Effector memory CD8-positive, alpha-beta T cell (primary cell): ENCODE results near the gene PLCB1.
"Not testable (repeated sequence)": the region's sequence is repeated elsewhere in the genome, so short reads cannot be mapped to it uniquely, and the experiment has no call there.

ENCODE experiments used
- ATAC-seq: fragments of 150-1000 bp; cut with Tn5 transposase; replicated peaks from 2 replicates; pipeline ENCODE4 v1.10.0; 2021; ENCODE audit warnings: mild to moderate bottlenecking, moderate library complexity
- DNase-seq, 3 experiments: peaks; one replicate each; pipeline ENCODE4 v3.0.0; 2021
- H3K27ac Mint-ChIP-seq, 2 donors: one replicate each; pipeline ENCODE4 v1.8.0; 2022; ENCODE audit warnings: mild to moderate bottlenecking in 2 of 2, mixed read lengths in 2 of 2, moderate library complexity in 2 of 2
- H3K27me3 Mint-ChIP-seq, 2 donors: one replicate each; pipeline ENCODE4 v1.8.0; 2022; ENCODE audit warnings: mixed read lengths in 2 of 2
- H3K36me3 Mint-ChIP-seq: one replicate; pipeline ENCODE4 v1.8.0; 2022; ENCODE audit warnings: mild to moderate bottlenecking, moderate library complexity, mixed read lengths; ENCODE audit not compliant: insufficient read depth
- H3K4me1 Mint-ChIP-seq, 2 donors: one replicate each; pipeline ENCODE4 v1.8.0; 2022; ENCODE audit warnings: low read depth in 2 of 2, mixed read lengths in 2 of 2
- H3K4me3 Mint-ChIP-seq, 2 donors: one replicate each; pipeline ENCODE4 v1.8.0; 2022; ENCODE audit warnings: mild to moderate bottlenecking in 2 of 2, mixed read lengths in 2 of 2, moderate library complexity in 2 of 2
- H3K9me3 Mint-ChIP-seq, 2 donors: one replicate each; pipeline ENCODE4 v1.8.0; 2022; ENCODE audit warnings: mixed read lengths in 2 of 2

PLCB1 gene

GRCh38 chr20:8432435-8433148 is 300.5 kb downstream of the PLCB1 start:
- H3K27me3 Mint-ChIP-seq: no peaks in the 10 kb centered on the region
- no peak for ATAC-seq
- no peaks in the 10 kb centered on the region for H3K36me3 Mint-ChIP-seq
- no peak overlapping the region for H3K4me3 Mint-ChIP-seq
- no peak for DNase-seq
- H3K4me1 Mint-ChIP-seq: peaks cover 17 to 19% of the 10 kb centered on the region in 2 donors
- H3K9me3 Mint-ChIP-seq: no peaks in the 10 kb centered on the region
- no peak overlapping the region for H3K27ac Mint-ChIP-seq

DNA sequence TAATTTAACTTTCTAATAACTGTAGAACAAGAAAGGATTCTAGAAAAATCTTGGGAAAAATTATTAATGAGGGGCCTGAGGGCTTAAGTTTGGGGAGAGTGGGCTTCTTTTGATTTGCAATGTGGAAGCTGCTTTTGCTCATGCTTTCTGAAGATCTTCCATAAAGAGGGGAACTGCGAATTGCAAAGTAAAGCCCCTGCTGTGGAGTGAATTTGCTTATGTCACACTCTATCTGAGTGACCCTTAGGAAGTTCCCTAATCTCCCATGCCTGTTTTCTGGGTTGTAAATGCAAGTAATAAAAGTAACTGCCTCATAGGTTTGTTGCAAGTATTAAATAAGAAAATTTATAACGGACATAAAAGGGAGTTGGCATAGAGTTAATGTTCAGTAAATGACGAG is 301.2 kb downstream of the PLCB1 start:
- no peak overlapping the region for H3K27ac Mint-ChIP-seq
- ATAC-seq (no peak), DNase-seq (no peak)
- H3K4me1 Mint-ChIP-seq: peaks cover 16 to 18% of the 10 kb centered on the region in 2 donors
- no peaks in the 10 kb centered on the region for H3K36me3 Mint-ChIP-seq
- no peaks in the 10 kb centered on the region for H3K9me3 Mint-ChIP-seq
- H3K27me3 Mint-ChIP-seq: no peaks in the 10 kb centered on the region
- no peak overlapping the region for H3K4me3 Mint-ChIP-seq

- H3K4me3 Mint-ChIP-seq: no peak overlapping the region
Measured at GRCh38 chr20:8434326-8434876, 302.3 kb downstream of the PLCB1 start.

GRCh38 chr20:8435285-8436035 is 303.4 kb downstream of the PLCB1 start:
- ATAC-seq: no peak
- Mint-ChIP-seq H3K36me3 (no peaks in the 10 kb centered on the region), H3K9me3 (no peaks in the 10 kb centered on the region), H3K27me3 (no peaks in the 10 kb centered on the region), H3K27ac (no peak overlapping the region), H3K4me3 (no peak overlapping the region), H3K4me1 (no peaks in the 10 kb centered on the region)
- DNase-seq: no peak

More at GRCh38 chr20:8434326-8434876, 302.3 kb downstream of the PLCB1 start:
- DNase-seq (no peak), ATAC-seq (no peak)
- Mint-ChIP-seq H3K36me3 (no peaks in the 10 kb centered on the region), H3K4me1 (peaks cover 7% of the 10 kb centered on the region in 2 donors), H3K9me3 (no peaks in the 10 kb centered on the region), H3K27me3 (no peaks in the 10 kb centered on the region), H3K27ac (no peak overlapping the region)

GRCh38 chr20:8436938-8437337 is 304.9 kb downstream of the PLCB1 start:
- not testable (repeated sequence) for H3K27me3 Mint-ChIP-seq, H3K9me3 Mint-ChIP-seq, H3K36me3 Mint-ChIP-seq, DNase-seq, ATAC-seq, H3K4me1 Mint-ChIP-seq, H3K4me3 Mint-ChIP-seq, H3K27ac Mint-ChIP-seq

GRCh38 chr20:8438748-8439147 is 306.7 kb downstream of the PLCB1 start:
- Mint-ChIP-seq H3K9me3 (no peaks in the 10 kb centered on the region), H3K4me1 (no peaks in the 10 kb centered on the region), H3K27me3 (no peaks in the 10 kb centered on the region), H3K36me3 (no peaks in the 10 kb centered on the region), H3K27ac (no peak overlapping the region), H3K4me3 (no peak overlapping the region)
- DNase-seq: no peak
- ATAC-seq: no peak

DNA sequence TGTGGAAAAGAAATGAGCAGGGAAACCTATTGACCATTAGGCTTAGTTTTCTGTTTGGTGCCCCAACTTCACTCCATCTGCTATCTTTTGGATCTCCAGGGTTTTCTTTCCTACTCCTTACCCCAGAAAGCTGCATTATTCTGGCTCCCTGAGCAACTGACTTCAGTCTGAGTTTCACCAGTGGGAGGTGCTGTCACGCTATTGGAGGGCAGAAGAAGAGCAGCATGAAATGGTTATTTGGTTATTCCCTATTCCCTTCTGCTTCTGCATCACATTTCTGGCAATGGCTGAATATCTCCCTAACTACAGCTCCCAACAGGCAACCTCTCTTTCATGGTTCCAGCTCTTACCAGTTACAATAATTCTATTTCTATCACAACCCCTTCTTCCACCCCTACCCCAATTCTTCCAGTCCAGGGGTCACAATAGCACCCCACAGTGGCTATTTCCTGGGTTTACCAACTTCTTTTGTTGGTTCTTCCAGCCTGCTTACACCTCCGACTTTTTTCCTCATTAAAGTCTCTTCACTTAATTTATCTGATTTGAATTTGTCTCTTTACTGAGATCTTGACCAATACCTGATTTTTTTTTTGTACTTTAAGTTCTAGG is 311.5 kb downstream of the PLCB1 start:
- DNase-seq: no peak
- H3K4me3 Mint-ChIP-seq: no peak overlapping the region
- no peaks in the 10 kb centered on the region for H3K27me3 Mint-ChIP-seq
- no peaks in the 10 kb centered on the region for H3K9me3 Mint-ChIP-seq
- no peak for ATAC-seq
- no peak overlapping the region for H3K27ac Mint-ChIP-seq
- no peaks in the 10 kb centered on the region for H3K36me3 Mint-ChIP-seq
- H3K4me1 Mint-ChIP-seq: no peaks in the 10 kb centered on the region

GRCh38 chr20:8447262-8448120 is 315.4 kb downstream of the PLCB1 start:
- no peaks in the 10 kb centered on the region for H3K36me3 Mint-ChIP-seq
- DNase-seq: no peak
- no peak for ATAC-seq
- peaks cover under 1 to 3% of the 10 kb centered on the region in 2 donors for H3K4me1 Mint-ChIP-seq
- H3K27ac Mint-ChIP-seq: no peak overlapping the region
- H3K9me3 Mint-ChIP-seq: no peaks in the 10 kb centered on the region
- no peaks in the 10 kb centered on the region for H3K27me3 Mint-ChIP-seq
- no peak overlapping the region for H3K4me3 Mint-ChIP-seq

- Mint-ChIP-seq H3K4me1 (peaks cover 3 to 7% of the 10 kb centered on the region in 2 donors), H3K27me3 (no peaks in the 10 kb centered on the region), H3K4me3 (no peak overlapping the region), H3K9me3 (no peaks in the 10 kb centered on the region), H3K36me3 (no peaks in the 10 kb centered on the region), H3K27ac (no peak overlapping the region)
- DNase-seq (no peak), ATAC-seq (no peak)
Measured at GRCh38 chr20:8449123-8449522, 317.1 kb downstream of the PLCB1 start.

DNA sequence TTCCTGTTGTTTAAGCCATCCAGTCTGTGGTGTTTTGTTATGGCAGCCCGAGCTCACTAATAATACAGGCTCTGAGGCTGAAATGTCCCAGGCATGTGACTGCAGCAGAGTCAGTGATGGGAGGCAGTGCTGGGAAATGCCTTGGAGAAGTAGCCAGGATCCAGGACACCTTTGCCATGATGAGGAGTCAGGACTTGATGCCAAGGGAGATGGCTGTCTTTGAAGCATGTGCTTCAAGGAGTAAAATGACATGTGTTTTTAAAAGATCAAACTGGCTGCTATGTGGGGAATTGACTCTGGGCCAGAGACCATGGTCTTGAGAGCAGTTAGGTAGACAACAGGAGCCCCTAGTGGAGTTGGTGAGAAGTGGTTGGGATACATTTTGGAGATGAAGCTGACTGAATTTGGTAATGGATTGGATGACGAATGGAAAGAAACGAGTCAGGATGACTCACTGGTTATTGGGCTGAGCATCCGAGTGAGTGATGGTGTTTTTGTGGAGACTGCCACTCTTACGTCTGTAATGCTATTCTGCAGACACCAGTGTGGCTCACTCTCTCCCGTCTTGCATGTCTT is 322.2 kb downstream of the PLCB1 start:
- H3K4me1 Mint-ChIP-seq: peaks cover 8 to 21% of the 10 kb centered on the region in 2 donors
- no peak overlapping the region for H3K27ac Mint-ChIP-seq
- H3K27me3 Mint-ChIP-seq: no peaks in the 10 kb centered on the region
- H3K9me3 Mint-ChIP-seq: no peaks in the 10 kb centered on the region
- no peak overlapping the region for H3K4me3 Mint-ChIP-seq
- peaks cover 4% of the 10 kb centered on the region for H3K36me3 Mint-ChIP-seq
- DNase-seq (no peak), ATAC-seq (peak; percentile 27)

- H3K36me3 Mint-ChIP-seq: peaks cover 4% of the 10 kb centered on the region
- H3K27me3 Mint-ChIP-seq: no peaks in the 10 kb centered on the region
- no peak overlapping the region for H3K4me3 Mint-ChIP-seq
- H3K9me3 Mint-ChIP-seq: no peaks in the 10 kb centered on the region
- no peak overlapping the region for H3K27ac Mint-ChIP-seq
- peaks cover 8 to 18% of the 10 kb centered on the region in 2 donors for H3K4me1 Mint-ChIP-seq
- DNase-seq: no peak
- ATAC-seq: no peak
Measured at GRCh38 chr20:8456765-8457164, 324.7 kb downstream of the PLCB1 start.

- H3K4me3 Mint-ChIP-seq: no peak overlapping the region
- no peak overlapping the region for H3K27ac Mint-ChIP-seq
- peaks cover 4% of the 10 kb centered on the region for H3K36me3 Mint-ChIP-seq
- no peaks in the 10 kb centered on the region for H3K9me3 Mint-ChIP-seq
- ATAC-seq (no peak), DNase-seq (no peak)
- peaks cover 6 to 18% of the 10 kb centered on the region in 2 donors for H3K4me1 Mint-ChIP-seq
- no peaks in the 10 kb centered on the region for H3K27me3 Mint-ChIP-seq
Measured at GRCh38 chr20:8457978-8458377, 325.9 kb downstream of the PLCB1 start.

DNA sequence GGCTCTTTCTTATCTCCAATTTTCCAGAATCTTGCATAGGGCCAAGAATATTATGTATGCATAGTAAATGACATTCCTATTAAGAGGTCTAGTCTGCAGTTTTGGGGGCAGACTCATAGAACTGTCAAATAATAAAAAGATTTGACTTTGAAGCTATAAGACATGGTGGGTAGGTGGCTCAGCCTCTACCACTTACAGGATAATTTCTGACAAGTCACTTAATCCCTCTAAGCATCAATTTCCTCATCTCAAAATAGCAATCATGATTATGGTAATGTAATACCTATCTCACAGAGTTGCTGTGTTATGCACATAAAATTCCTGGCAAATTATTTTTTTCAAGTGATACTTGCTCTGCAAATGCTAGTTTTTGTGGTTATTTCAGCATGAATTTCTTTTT is 329.1 kb downstream of the PLCB1 start:
- Mint-ChIP-seq H3K36me3 (no peaks in the 10 kb centered on the region), H3K9me3 (peaks cover 0 to 7% of the 10 kb centered on the region in 2 donors), H3K27me3 (no peaks in the 10 kb centered on the region), H3K27ac (no peak overlapping the region), H3K4me3 (no peak overlapping the region), H3K4me1 (peaks cover 2 to 13% of the 10 kb centered on the region in 2 donors)
- DNase-seq: no peak
- ATAC-seq: no peak
